Measurements from ENCODE around the gene EPM2A.
"Not testable (repeated sequence)": the region's sequence is repeated elsewhere in the genome, so short reads cannot be mapped to it uniquely, and the experiment has no call there.

Gene EPM2A

DNA sequence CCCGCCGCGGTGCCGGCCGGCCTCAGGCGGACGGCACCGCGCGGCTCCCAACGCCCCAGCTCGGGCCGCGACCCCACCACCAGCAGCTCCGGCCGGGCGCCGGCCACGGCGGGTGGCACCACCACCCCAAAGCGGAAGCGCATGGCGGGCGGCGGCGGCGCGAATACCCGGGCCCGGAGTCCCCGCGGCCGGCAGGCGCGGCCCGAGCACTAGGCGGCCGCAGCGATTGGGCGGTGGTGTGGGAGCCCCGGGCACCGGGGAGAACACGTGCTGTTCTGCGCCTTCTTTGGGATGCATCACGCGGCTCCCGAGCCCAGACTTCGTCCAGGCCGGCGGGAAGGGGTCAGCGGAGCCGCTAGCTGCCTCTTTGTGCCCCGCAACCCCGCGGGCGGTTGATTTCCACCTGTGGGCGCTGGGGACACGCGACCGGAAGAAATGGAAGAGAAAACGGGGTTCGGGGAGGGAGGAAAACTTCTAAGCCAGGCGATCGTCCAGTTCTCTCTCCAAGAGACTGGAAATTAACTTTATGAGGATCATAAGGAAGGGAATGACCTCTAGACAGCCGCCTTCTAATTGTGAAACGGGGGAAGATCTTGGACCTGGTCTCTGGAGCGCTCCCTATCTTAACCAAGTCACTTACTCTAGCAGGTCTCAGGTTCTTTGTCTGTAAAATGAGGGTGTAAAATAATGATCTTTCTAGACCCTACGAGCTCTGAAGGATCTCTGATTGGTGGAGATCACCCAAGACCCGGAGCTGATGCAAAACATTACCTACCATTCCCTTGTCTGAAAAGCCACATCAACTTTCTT lies at the start of gene EPM2A:
Gene EPM2A (minus strand): TSS at position 165 of the 810 bp plus-strand sequence. CDS start 22 bp downstream, at position 143.
- DNase-seq (ENCODE audit: low read depth in 2 of 2) = peak; percentile 34 to 58

- DNase-seq (ENCODE audit: low read depth in 2 of 2) = no peak
Observed at GRCh38 chr6:145784683-145785082, 49.4 kb upstream of the EPM2A start.

GRCh38 chr6:145783796-145784195 lies 48.5 kb upstream of the EPM2A start:
- no peak for DNase-seq (ENCODE audit: low read depth in 2 of 2)

DNA sequence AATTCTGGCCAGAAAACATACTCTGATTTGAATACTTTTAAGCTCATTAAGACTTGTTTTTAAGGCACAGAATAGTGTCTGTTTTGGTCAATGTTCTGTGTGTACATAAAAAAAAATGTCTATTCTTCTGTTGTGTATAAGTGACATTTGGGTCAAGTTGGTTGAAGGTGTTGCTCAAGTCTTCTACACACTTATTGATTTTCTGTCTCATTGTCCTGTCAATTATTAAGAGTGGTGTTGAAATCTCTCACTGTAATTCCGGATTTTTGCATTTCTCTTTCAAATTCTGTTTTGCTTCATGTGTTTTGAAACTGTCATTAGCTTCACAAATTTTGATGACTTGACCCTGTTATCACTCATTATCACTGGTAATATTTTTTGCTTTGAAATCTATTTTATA lies 37.5 kb upstream of the EPM2A start:
- DNase-seq (ENCODE audit: low read depth in 2 of 2) = no peak

- DNase-seq (ENCODE audit: low read depth in 2 of 2) = no peak
Observed at GRCh38 chr6:145765449-145765848, 30.1 kb upstream of the EPM2A start.

- DNase-seq (ENCODE audit: low read depth in 2 of 2) = no peak
Observed at GRCh38 chr6:145763742-145764141, 28.4 kb upstream of the EPM2A start.

- DNase-seq (ENCODE audit: low read depth in 2 of 2) = no peak
Observed at GRCh38 chr6:145761584-145761983, 26.3 kb upstream of the EPM2A start.

DNA sequence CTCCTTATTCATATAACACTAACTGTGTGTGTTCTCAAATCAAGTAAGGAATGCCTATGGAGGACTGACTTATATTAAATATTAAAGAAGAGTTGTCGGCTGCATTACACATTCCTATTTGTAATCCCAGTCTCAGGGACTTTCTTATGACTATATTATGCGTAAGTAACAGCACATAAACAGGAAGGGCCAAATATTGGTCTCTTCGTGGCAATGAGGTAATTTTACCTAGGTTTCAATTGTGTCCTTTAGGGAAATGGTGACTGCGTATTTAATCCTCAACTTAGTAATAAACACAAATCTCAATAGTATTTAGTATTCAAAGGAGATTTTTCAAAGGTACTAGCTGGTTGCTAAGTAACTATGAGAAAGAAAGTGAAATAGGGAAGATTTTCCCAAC lies 22.8 kb upstream of the EPM2A start:
- no peak for DNase-seq (ENCODE audit: low read depth in 2 of 2)

- no peak for DNase-seq (ENCODE audit: low read depth in 2 of 2)
Observed at GRCh38 chr6:145756170-145756662, 20.9 kb upstream of the EPM2A start.

GRCh38 chr6:145755682-145756081 lies 20.4 kb upstream of the EPM2A start:
- no peak for DNase-seq (ENCODE audit: low read depth in 2 of 2)

DNA sequence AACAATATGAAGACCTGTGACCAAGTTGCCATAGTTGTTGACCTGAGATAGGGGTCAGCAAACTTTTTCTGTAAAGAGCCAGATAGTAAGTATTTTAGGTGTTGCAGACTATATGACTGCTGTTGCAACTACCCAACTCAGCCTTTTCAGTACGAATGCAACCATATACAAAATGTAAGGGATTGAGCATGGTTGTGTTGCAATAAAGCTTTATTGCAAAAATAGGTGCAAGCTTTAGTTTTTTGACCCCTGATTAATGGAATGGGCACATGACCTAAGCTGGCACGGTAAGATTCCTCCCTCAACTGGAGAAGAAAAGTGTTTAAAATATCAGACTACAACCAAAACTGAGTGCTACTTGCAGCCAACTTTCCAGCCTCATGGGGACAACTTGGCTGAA lies 17.3 kb upstream of the EPM2A start:
- DNase-seq (ENCODE audit: low read depth in 2 of 2) = no peak

- DNase-seq (ENCODE audit: low read depth in 2 of 2) = no peak
Observed at GRCh38 chr6:145749632-145750031, 14.3 kb upstream of the EPM2A start.

GRCh38 chr6:145745861-145746260 lies 10.5 kb upstream of the EPM2A start:
- DNase-seq (ENCODE audit: low read depth in 2 of 2) = no peak

- DNase-seq (ENCODE audit: low read depth in 2 of 2) = no peak
Observed at GRCh38 chr6:145744619-145745018, 9.3 kb upstream of the EPM2A start.

DNA sequence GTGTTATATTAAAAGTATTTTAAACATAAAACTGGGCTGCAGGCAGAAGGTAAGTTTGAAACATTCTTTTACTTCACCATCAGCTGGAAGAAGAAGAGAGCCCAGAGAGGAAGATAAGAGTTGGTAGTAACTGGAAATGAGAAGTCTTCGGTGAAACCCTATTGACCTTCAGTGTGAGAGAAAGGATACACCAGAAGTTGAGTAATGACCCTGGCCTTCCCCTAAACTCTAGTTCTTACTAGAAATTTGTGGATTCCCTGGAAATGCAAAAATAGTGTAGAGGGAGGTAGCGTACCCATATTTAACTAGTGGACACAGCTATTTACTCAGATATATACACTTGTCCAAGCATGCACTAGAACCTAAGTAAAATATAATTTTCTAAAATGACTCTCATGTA lies 8.0 kb upstream of the EPM2A start:
- no peak for DNase-seq (ENCODE audit: low read depth in 2 of 2)

DNA sequence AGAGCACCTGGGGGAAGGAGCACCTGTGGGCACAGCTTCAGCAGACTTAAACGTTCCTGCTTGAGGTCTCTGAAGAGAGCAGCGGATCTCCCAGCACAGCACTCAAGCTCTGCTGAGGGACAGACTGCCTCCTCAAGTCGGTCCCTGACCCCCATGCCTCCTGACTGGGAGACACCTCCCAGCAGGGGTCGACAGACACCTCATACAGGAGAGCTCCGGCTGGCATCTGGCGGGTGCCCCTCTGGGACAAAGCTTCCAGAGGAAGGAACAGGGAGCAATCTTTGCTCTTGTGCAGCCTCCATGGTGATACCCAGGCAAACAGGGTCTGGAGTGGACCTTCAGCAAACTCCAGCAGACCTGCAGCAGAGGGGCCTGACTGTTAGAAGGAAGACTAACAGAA lies 7.2 kb upstream of the EPM2A start:
- DNase-seq (ENCODE audit: low read depth in 2 of 2) = not testable (repeated sequence)

GRCh38 chr6:145739685-145740084 lies 4.4 kb upstream of the EPM2A start:
- not testable (repeated sequence) for DNase-seq (ENCODE audit: low read depth in 2 of 2)

DNA sequence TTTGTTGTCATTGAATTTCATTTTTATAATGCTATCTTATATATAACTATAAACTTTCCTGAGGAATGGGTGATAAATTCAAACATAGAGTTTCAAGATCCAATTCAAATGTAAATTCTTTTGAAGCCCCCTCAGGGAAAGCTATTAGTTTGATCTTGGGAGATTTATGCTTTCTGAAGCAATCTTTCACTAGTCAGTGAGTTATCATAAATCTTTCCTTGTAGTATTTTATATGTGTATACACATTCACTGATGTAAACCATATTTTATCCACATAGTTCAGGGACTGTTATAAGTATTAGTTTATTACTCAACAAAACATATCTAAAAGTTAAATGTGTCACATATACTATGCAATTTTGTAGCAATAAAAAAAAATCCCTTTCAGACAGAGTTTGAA lies 2.9 kb upstream of the EPM2A start:
- no peak for DNase-seq (ENCODE audit: low read depth in 2 of 2)

DNA sequence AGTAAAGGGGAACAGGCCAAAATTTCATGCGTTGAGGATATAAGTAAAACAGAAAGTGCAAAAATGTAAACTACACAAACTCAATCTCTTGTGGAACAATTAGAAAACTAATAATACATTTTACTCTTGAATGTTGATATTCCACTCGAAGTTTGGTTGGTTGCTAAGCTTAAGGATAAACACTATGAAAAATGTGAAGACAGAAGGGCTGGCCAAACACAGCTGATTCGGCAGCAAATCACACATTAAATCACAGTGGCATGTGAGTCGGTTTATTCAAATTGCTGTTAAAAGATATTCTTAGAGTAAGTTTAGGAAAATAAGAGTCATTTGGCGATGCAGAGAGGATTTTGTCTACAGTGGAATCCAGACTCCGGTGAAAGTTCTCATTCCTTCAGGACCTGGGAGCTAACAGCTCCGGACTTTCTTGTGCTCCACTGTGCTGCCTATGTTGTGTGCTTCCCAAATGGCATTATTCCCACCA lies 1.4 kb upstream of the EPM2A start:
- DNase-seq (ENCODE audit: low read depth in 2 of 2) = no peak

- peak; percentile 59 to 73 for DNase-seq (ENCODE audit: low read depth in 2 of 2)
Observed at GRCh38 chr6:145734486-145735355, 599 bp downstream of the EPM2A start.

DNA sequence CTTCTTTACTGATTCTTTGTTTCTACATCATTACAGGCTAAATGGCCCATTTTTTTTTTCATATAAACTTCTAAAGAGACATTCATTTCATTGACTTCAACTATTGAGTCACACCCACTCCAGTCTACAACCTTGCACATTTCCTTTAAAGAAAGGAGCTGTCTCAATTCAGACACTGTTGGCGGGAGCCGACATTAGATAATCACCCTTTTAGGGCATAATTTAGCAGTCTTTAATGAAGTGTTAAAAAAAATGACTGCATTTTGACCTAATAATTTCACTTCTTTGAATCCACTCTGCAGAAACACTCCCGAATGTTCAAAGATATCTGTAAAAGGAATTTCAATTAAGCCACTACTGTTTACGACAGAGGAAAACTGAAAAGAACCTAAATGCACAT lies 1.5 kb downstream of the EPM2A start:
- no peak for DNase-seq (ENCODE audit: low read depth in 2 of 2)

DNA sequence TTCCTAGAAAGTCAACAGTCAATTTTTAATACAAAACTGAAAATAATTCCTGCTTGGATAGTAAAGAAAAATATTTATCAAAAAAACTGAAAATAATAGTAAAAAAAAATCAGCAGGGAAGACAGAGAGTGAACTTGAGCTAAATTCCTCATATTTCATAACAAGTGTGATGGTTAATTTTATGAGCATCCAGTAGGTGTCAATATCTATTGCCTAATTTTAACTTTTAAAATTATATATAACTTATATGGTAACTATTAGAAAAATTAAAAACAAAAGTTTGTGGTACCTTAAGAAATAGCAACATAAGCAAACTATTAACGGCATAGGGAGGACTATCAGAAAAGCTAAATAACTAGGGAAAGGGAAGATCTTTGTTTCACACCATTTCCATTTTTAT lies 2.1 kb downstream of the EPM2A start:
- no peak for DNase-seq (ENCODE audit: low read depth in 2 of 2)

GRCh38 chr6:145731447-145731846 lies 3.9 kb downstream of the EPM2A start:
- peak in 1 of 2 donors; percentile 2 for DNase-seq (ENCODE audit: low read depth in 2 of 2)
